Anterior cingulate cortex (tissue), 58 donors: ENCODE results near the gene DNAJC3.
"Not testable (repeated sequence)": the region's sequence is repeated elsewhere in the genome, so short reads cannot be mapped to it uniquely, and the experiment has no call there.

Source experiments
- DNase-seq, 58 donors: peaks; one replicate each; lab custom pipeline; 2025; lab: John Stamatoyannopoulos, UW

Gene DNAJC3

GRCh38 chr13:95660981-95661581 is 15.9 kb upstream of the DNAJC3 start:
- DNase-seq = no peak

- DNase-seq = not testable (repeated sequence)
Observed at GRCh38 chr13:95667235-95667634, 9.7 kb upstream of the DNAJC3 start.

- peak in 1 of 58 donors; percentile 1 for DNase-seq
Observed at GRCh38 chr13:95671597-95671996, 5.3 kb upstream of the DNAJC3 start.

- DNase-seq = peak in 3 of 58 donors; percentile 29 to 46 (median 38)
Observed at GRCh38 chr13:95676105-95676761, 706 bp upstream of the DNAJC3 start.

- peak in 11 of 58 donors; percentile 25 to 67 (median 47) for DNase-seq
Observed at GRCh38 chr13:95677564-95678266, 776 bp downstream of the DNAJC3 start.

GRCh38 chr13:95678967-95679366 is 2.0 kb downstream of the DNAJC3 start:
- no peak for DNase-seq

- DNase-seq = no peak
Observed at GRCh38 chr13:95679722-95680121, 2.8 kb downstream of the DNAJC3 start.

- no peak for DNase-seq
Observed at GRCh38 chr13:95684418-95684817, 7.5 kb downstream of the DNAJC3 start.

GRCh38 chr13:95684960-95685359 is 8.0 kb downstream of the DNAJC3 start:
- DNase-seq = not testable (repeated sequence)

- DNase-seq = no peak
Observed at GRCh38 chr13:95689582-95689926, 12.6 kb downstream of the DNAJC3 start.

- not testable (repeated sequence) for DNase-seq
Observed at GRCh38 chr13:95690986-95691385, 14.0 kb downstream of the DNAJC3 start.

- DNase-seq = no peak
Observed at GRCh38 chr13:95697052-95697680, 20.2 kb downstream of the DNAJC3 start.

GRCh38 chr13:95698047-95698749 is 21.3 kb downstream of the DNAJC3 start:
- DNase-seq = no peak

- no peak for DNase-seq
Observed at GRCh38 chr13:95703576-95703975, 26.6 kb downstream of the DNAJC3 start.

GRCh38 chr13:95704510-95704909 is 27.6 kb downstream of the DNAJC3 start:
- DNase-seq = no peak

- no peak for DNase-seq
Observed at GRCh38 chr13:95706356-95706755, 29.4 kb downstream of the DNAJC3 start.

- no peak for DNase-seq
Observed at GRCh38 chr13:95707035-95707434, 30.1 kb downstream of the DNAJC3 start.

GRCh38 chr13:95707442-95708390 is 30.8 kb downstream of the DNAJC3 start:
- DNase-seq = no peak

GRCh38 chr13:95708391-95708774 is 31.4 kb downstream of the DNAJC3 start:
- no peak for DNase-seq
